ENCODE measurements around the gene GMEB2. TPM values are rescaled to one million over a fixed set of nuclear protein-coding genes. Genes with fewer than 3 reads are reported as not detected.

GMEB2 gene
- total RNA-seq, 2 donors from 2014 or later = 11.5 to 14.8 TPM

- DNase-seq = no peak
These were observed 22.1 kb upstream of the GMEB2 start for GRCh38 chr20:63648895-63649589.

GRCh38 chr20:63648190-63648589, 21.3 kb upstream of the GMEB2 start:
- Histone ChIP-seq H3K4me1 (no peaks in the 10 kb centered on the region), H3K36me3 (no peaks in the 10 kb centered on the region), H3K9ac (ENCODE audit: low read depth in 2 of 2, low read length in 2 of 2) (no peak overlapping the region), H3K27ac (no peak overlapping the region), H3K27me3 (peaks cover 19% of the 10 kb centered on the region), H3K9me3 (no peaks in the 10 kb centered on the region), H3K4me3 (no peak overlapping the region)
- intact Hi-C loops (cut with DNase I) = no loop called here
- DNase-seq = no peak
- no peak for TF ChIP-seq CTCF (IDR thresholded peaks at IDR 0.05)

More at GRCh38 chr20:63648895-63649589, 22.1 kb upstream of the GMEB2 start:
- intact Hi-C loops (cut with DNase I) = no loop called here
- H3K27me3 ChIP-seq = peaks cover 19% of the 10 kb centered on the region
- no peaks in the 10 kb centered on the region for H3K4me1 ChIP-seq
- TF ChIP-seq CTCF (IDR thresholded peaks at IDR 0.05) = no peak
- no peaks in the 10 kb centered on the region for H3K9me3 ChIP-seq
- H3K36me3 ChIP-seq = no peaks in the 10 kb centered on the region
- H3K27ac ChIP-seq = no peak overlapping the region
- no peak overlapping the region for H3K9ac ChIP-seq (ENCODE audit: low read depth in 2 of 2, low read length in 2 of 2)
- H3K4me3 ChIP-seq = no peak overlapping the region

- Histone ChIP-seq H3K9ac (ENCODE audit: low read depth in 2 of 2, low read length in 2 of 2) (no peak overlapping the region), H3K4me3 (no peak overlapping the region), H3K36me3 (no peaks in the 10 kb centered on the region), H3K9me3 (no peaks in the 10 kb centered on the region), H3K4me1 (peaks cover 3% of the 10 kb centered on the region), H3K27me3 (no peaks in the 10 kb centered on the region), H3K27ac (no peak overlapping the region)
- no peak for DNase-seq
- intact Hi-C loops (cut with DNase I) = no loop called here
- no peak for TF ChIP-seq CTCF (IDR thresholded peaks at IDR 0.05)
These were observed 18.3 kb upstream of the GMEB2 start for GRCh38 chr20:63645218-63645617.

- no peaks in the 10 kb centered on the region for H3K27me3 ChIP-seq
- intact Hi-C loops (cut with DNase I) = no loop called here
- H3K36me3 ChIP-seq = no peaks in the 10 kb centered on the region
- no peaks in the 10 kb centered on the region for H3K9me3 ChIP-seq
- H3K4me3 ChIP-seq = no peak overlapping the region
- H3K9ac ChIP-seq (ENCODE audit: low read depth in 2 of 2, low read length in 2 of 2) = no peak overlapping the region
- no peak for DNase-seq
- no peak overlapping the region for H3K27ac ChIP-seq
- peaks cover 3% of the 10 kb centered on the region for H3K4me1 ChIP-seq
- TF ChIP-seq CTCF (IDR thresholded peaks at IDR 0.05) = no peak
These were observed 17.0 kb upstream of the GMEB2 start for GRCh38 chr20:63643946-63644345.

- no peak for TF ChIP-seq CTCF (IDR thresholded peaks at IDR 0.05)
- Histone ChIP-seq H3K27ac (no peak overlapping the region), H3K4me3 (no peak overlapping the region), H3K9ac (ENCODE audit: low read depth in 2 of 2, low read length in 2 of 2) (no peak overlapping the region), H3K4me1 (peaks cover 3% of the 10 kb centered on the region), H3K9me3 (no peaks in the 10 kb centered on the region), H3K36me3 (no peaks in the 10 kb centered on the region), H3K27me3 (no peaks in the 10 kb centered on the region)
- DNase-seq = no peak
- intact Hi-C loops (cut with DNase I) = no loop called here
These were observed 16.6 kb upstream of the GMEB2 start for GRCh38 chr20:63643499-63643898.

Measured in colonic mucosa (tissue), 4 donors.